ENCODE measurements around the gene CATSPERD. TPM values are rescaled to one million over a fixed set of nuclear protein-coding genes. Genes with fewer than 3 reads are reported as not detected.

CATSPERD gene
- total and polyA plus RNA-seq, 7 donors: not detected

DNA sequence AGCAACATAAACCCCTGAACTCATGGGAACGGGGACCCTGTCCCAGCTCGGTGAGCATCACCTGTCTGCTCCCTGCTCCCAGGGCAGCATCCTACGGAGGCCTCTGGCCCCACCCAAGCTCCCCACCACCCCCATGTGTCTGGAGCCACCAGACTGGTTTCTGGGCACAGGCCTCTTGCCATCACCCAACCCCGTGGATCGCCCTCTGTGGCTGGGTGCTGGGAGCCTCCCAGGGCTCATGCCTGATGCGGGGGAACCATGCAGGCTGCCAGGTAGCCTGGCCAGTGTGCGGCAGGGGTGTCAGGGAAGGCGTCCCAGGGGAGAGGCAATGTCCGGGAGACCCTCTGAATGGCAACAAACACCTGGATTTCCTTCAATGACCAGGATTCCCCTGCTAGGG lies 42.9 kb upstream of the CATSPERD start:
- Histone ChIP-seq H3K27ac (no peak overlapping the region), H3K4me1 (peaks cover 17% of the 10 kb centered on the region), H3K27me3 (ENCODE audit: insufficient read depth in 3 of 3, low read length in 2 of 3) (no peaks in the 10 kb centered on the region), H3K4me3 (no peak overlapping the region), H3K36me3 (ENCODE audit: insufficient read depth in 1 of 2, low read depth in 1 of 2) (peaks cover 5 to 17% of the 10 kb centered on the region in 2 donors), H3K9me3 (no peaks in the 10 kb centered on the region)
- TF ChIP-seq, protein P1, sequence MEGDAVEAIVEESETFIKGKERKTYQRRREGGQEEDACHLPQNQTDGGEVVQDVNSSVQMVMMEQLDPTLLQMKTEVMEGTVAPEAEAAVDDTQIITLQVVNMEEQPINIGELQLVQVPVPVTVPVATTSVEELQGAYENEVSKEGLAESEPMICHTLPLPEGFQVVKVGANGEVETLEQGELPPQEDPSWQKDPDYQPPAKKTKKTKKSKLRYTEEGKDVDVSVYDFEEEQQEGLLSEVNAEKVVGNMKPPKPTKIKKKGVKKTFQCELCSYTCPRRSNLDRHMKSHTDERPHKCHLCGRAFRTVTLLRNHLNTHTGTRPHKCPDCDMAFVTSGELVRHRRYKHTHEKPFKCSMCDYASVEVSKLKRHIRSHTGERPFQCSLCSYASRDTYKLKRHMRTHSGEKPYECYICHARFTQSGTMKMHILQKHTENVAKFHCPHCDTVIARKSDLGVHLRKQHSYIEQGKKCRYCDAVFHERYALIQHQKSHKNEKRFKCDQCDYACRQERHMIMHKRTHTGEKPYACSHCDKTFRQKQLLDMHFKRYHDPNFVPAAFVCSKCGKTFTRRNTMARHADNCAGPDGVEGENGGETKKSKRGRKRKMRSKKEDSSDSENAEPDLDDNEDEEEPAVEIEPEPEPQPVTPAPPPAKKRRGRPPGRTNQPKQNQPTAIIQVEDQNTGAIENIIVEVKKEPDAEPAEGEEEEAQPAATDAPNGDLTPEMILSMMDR (IDR thresholded peaks at IDR 0.05): no peak
- DNase-seq: no peak
- ATAC-seq: no peak
- WGBS, 3 donors: 75 to 84% (median 77%) methylated on average over 9 of the region's 9 CpGs
- intact Hi-C loops (cut with DNase I): loop anchor here in 1 of 2 donors (5.0 kb wide), 1 partner anchor 35 kb away; no protein-coding TSS in a partner anchor

DNA sequence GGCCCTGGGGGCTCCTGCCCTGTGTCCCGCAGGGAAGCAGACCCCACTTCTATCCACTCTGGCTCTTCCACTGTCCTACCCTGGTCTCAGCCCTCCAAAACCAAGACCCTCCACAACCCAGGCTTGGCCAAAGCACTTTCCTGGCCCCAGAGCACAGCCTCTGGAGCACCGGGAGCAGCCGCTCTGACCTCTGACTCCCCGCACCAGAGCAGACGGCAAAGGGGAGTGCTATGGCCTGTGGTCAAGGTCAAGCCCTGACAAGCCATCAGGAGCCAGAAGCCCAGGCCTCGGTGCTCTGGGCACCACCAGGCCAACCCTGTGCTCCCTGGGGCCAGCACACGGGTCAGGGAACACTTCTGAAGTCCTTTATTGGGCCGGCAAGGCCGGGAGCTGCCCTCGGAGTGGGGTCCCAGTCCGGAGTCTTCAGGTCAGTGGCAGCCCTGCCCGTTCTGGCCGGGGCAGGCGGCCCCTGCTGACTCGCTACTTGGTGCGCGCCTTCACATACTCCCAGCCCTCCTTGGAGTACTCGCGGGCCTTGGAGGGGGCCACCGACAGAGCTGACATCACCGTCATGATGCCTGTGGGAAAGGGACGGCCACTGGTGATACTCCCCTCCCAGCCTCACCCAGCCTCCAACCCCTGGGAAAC lies 42.2 kb upstream of the CATSPERD start:
- H3K36me3 ChIP-seq (ENCODE audit: insufficient read depth in 1 of 2, low read depth in 1 of 2): peaks cover 5 to 17% of the 10 kb centered on the region in 2 donors
- H3K9me3 ChIP-seq: no peaks in the 10 kb centered on the region
- intact Hi-C loops (cut with DNase I): loop anchor here in 1 of 2 donors (5.0 kb wide), 1 partner anchor 36 kb away; no protein-coding TSS in a partner anchor
- no peak overlapping the region for H3K4me3 ChIP-seq
- no peak for DNase-seq
- H3K27ac ChIP-seq: no peak overlapping the region
- 83 to 85% (median 83%) methylated on average over 21 to 22 of the region's 22 CpGs for WGBS, 3 donors
- H3K27me3 ChIP-seq (ENCODE audit: insufficient read depth in 3 of 3, low read length in 2 of 3): no peaks in the 10 kb centered on the region
- TF ChIP-seq, protein P1 (IDR thresholded peaks at IDR 0.05): no peak
- no peak for ATAC-seq
- H3K4me1 ChIP-seq: peaks cover 17% of the 10 kb centered on the region

DNA sequence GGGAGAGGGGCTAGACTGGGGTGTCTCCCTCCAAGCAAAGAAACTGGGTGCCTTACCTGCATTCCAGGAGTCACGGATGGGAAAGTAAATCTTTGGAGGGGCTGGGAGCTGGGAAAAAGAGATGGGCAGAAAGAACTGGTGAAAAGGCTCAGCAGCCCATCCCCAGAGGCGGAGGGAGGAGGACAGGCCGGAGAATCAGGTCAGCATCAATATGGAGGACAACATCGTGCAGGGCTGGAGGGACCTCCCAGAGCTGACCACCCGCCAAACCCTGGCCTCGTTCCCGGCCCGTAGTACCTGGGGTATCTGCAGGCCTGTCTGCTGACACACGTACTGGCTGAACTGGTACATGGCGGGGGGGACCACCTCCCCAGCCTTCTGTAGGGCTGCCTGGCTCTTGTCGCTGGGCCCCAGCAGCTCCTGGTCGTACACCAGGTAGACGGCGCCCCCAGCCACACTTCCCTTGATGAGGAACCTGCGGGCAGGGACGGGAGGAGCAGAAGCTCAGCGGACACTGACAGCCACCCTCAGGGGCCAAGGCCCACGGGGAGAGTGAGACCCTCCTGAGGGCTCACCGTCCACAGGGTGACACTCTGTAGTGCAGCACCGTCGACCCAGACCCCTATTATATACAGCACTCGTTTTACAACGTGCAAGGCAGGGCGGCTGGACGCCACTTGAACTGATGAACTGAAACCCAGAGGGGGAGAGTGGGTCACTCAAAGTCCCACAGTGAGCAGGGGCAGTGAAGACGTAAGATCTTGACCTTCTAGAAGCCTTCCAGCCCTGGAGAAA lies 41.0 kb upstream of the CATSPERD start:
- H3K9me3 ChIP-seq: no peaks in the 10 kb centered on the region
- WGBS, 3 donors: 22 to 28% (median 22%) methylated on average over 26 of the region's 26 CpGs
- peaks cover 17% of the 10 kb centered on the region for H3K4me1 ChIP-seq
- ATAC-seq (no peak), DNase-seq (no peak)
- H3K27ac ChIP-seq: peak overlapping the region; percentile 95
- H3K36me3 ChIP-seq (ENCODE audit: insufficient read depth in 1 of 2, low read depth in 1 of 2): peaks cover 5 to 17% of the 10 kb centered on the region in 2 donors
- TF ChIP-seq, protein P1 (IDR thresholded peaks at IDR 0.05): no peak
- intact Hi-C loops (cut with DNase I): loop anchor here (5.0 to 10.0 kb wide), 3 partner anchors 37 to 695 kb away; partner anchors contain the start of genes ALKBH7 (in 1 of the 2), PSPN (in 1 of the 2), SAFB (in 1 of the 2) and SAFB2 (in 1 of the 2)
- peak overlapping the region; percentile 83 for H3K4me3 ChIP-seq
- no peaks in the 10 kb centered on the region for H3K27me3 ChIP-seq (ENCODE audit: insufficient read depth in 3 of 3, low read length in 2 of 3)

DNA sequence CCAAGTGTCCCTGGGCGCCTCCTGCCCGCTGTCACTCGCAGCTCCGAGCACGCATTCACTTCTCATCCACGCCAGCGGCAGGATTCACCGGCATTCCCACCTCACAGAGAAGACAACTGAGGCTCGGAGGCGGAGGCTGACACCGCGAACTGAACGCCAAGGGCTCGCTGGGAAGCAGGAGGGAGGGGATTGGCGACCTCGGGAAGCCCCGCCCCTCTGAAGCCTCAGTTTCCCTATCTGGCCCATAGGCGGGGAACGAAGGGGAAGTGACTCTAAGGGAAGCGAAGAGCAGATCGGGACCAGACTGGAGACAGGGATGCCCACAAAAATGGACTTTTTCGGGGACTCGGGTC lies 40.4 kb upstream of the CATSPERD start:
- Histone ChIP-seq H3K36me3 (ENCODE audit: insufficient read depth in 1 of 2, low read depth in 1 of 2) (peaks cover 5 to 17% of the 10 kb centered on the region in 2 donors), H3K27ac (peak overlapping the region; percentile 95), H3K4me3 (peak overlapping the region; percentile 83), H3K4me1 (peaks cover 17% of the 10 kb centered on the region), H3K27me3 (ENCODE audit: insufficient read depth in 3 of 3, low read length in 2 of 3) (no peaks in the 10 kb centered on the region), H3K9me3 (no peaks in the 10 kb centered on the region)
- intact Hi-C loops (cut with DNase I): loop anchor here in 1 of 2 donors (10.0 kb wide), 2 partner anchors 55 to 695 kb away; partner anchors contain the start of genes ALKBH7, PSPN, SAFB and SAFB2
- TF ChIP-seq, protein P1 (IDR thresholded peaks at IDR 0.05): no peak
- DNase-seq: peak in 1 of 2 donors; percentile 81
- ATAC-seq: peak; percentile 11 to 25 (median 20)
- WGBS, 3 donors: 0 to 1% (median 0%) methylated on average over 23 of the region's 23 CpGs
